ENCODE results near the gene FMNL2.

FMNL2 gene

DNA sequence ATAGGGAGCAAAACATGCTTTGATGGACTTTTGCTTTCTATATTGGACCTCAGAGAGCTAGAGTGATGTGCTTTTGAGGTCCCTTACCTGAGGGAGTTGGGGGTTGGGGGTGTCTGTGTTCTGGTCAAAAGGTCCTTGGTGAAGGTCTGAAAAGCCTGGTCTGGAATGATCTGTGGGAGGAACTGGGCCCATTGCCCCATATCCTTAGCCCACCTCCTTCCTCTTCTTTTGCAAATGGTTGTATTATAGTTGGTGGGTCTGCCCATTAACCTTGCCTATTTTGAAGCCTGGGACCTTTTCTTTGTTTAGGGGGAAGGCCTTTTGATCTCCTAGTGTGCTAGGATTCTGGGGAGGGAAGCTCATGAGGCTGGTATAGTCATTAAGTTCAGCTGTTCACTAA is 88.7 kb downstream of the FMNL2 start:
- DNase-seq (ENCODE audit: low read depth in 2 of 2, low spot score in 1 of 2), result no peak

- DNase-seq (ENCODE audit: low read depth in 2 of 2, low spot score in 1 of 2), result no peak
Observed at GRCh38 chr2:152425765-152426727, 91.1 kb downstream of the FMNL2 start.

- no peak for DNase-seq (ENCODE audit: low read depth in 2 of 2, low spot score in 1 of 2)
Observed at GRCh38 chr2:152426801-152427200, 91.8 kb downstream of the FMNL2 start.

DNA sequence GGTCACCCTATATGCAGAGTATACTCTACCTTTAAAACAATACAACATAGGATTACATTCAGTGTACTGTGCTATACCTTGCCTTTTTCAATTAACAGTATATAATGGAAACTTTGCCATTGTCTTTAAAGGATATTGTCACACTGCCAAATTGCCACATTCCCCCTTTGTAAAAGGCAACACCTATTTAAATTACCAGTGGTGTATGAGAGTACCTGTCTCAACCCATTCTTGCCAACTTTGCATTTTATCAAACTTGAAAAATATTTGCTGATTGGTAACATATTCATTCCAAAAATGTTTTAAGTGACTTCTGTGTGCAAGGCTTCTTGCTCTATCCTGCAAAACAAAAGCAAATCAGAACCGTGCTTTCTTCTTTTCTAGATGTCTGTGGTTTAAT is 92.9 kb downstream of the FMNL2 start:
- no peak for DNase-seq (ENCODE audit: low read depth in 2 of 2, low spot score in 1 of 2)

GRCh38 chr2:152428800-152429582 is 94.0 kb downstream of the FMNL2 start:
- DNase-seq (ENCODE audit: low read depth in 2 of 2, low spot score in 1 of 2), result no peak

GRCh38 chr2:152430876-152431275 is 95.9 kb downstream of the FMNL2 start:
- DNase-seq (ENCODE audit: low read depth in 2 of 2, low spot score in 1 of 2), result no peak

DNA sequence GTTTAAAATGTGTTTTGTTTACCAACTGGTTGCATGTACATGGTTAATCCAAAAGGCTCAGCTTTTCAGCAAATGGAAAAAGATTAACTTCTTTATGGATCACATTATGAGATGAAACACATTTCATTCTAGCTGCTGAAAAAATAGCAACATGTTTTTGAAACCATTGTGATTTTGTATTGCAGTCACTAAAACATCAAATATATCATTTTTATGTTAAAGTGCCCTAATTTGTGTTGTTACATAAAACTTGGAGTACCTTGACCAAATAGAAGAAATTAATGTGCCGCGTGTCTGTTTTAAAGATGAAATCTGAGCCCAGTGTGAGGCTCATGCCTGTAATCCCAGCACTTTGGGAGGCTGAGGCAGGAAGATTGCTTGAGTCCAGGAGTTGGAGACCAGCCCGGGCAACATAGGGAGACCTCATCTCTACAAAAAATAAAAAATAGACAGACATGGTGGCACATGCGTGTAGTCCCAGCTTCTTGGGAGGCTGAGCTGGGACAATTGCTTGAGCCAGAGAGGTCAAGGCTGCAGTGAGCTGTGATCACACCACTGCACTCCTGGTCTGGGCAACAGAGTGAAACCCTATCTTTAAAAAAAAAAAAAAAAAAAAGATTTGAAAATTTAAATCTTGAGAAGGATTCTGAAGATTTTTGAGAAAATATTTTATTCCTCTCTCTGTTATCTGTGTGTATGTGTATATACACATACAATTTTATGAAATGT is 96.6 kb downstream of the FMNL2 start:
- DNase-seq (ENCODE audit: low read depth in 2 of 2, low spot score in 1 of 2), result no peak

GRCh38 chr2:152432206-152432653 is 97.3 kb downstream of the FMNL2 start:
- no peak for DNase-seq (ENCODE audit: low read depth in 2 of 2, low spot score in 1 of 2)

DNA sequence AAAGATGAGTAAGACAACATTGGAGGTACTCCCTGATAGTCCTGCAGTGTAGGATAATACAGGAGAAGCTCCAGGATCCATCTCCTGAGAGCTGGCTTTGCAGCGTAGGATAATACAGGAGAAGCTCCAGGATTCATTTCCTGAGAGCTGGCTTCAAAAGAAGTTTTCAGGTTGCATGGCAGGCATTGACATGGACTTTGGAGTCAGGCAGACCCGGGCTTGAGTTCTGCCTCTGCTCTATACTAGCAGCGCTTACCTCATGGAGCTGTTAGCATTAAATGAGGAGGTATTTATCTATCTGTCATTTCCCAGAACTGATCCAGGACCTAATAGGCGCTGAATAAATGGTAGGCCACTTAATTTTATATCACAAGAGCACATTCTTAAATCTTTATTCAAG is 97.8 kb downstream of the FMNL2 start:
- no peak for DNase-seq (ENCODE audit: low read depth in 2 of 2, low spot score in 1 of 2)

DNA sequence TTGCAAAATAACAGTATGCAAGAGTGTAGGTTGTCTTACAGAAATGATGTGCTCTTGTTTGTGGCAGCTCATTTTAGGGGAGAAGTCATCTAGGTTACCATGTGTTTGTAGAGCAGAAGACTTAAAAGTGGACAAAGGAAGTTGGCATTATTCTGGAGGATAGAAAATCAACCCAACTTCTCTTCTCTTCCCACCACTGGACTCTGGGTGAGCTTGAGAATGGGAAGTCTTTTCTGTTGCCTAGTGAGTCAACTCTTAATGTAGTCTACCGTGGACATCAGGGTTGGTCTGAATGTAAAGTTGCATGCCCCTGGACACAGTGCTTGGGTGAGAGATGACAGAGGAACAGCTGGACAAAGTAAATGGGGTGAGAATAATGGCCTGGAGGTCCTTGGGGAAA is 98.3 kb downstream of the FMNL2 start:
- no peak for DNase-seq (ENCODE audit: low read depth in 2 of 2, low spot score in 1 of 2)

GRCh38 chr2:152433791-152434190 is 98.8 kb downstream of the FMNL2 start:
- DNase-seq (ENCODE audit: low read depth in 2 of 2, low spot score in 1 of 2), result no peak

DNA sequence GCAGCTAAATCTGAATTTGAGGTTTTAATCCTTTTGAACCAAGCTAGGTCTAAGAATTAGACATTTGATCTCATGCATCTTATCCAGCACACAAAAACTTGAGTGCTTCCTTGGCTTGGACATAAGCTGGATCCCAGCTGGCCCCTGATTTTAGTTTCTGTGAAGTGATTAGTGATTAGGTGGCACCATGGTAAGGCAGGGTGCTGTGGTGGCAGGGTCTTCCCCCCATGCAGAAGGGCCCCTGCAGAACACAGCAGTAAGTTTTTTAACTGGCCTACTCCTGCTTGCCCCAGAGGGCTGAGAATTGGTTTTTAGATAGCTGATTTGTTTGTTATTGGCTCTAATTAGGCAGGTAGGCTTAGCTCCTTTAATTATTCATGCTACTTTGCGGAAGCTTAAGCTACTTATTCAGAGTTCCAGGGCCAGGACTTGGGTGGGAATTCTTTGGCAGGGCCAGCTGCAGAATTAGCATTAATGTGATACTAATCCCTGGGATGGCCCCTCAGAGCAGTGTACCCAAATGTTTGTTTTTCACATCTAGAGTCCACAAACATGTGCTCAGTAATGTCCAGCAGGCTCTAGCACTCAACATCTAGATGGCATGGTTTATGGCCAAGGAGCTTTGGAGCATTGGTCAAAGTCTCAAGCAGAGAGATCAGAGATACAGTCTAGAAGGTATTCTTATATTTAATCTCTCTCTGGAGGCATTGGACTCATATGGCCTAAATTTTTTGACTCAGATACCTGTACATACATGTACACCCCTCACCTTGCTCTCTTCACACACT is 99.6 kb downstream of the FMNL2 start:
- no peak for DNase-seq (ENCODE audit: low read depth in 2 of 2, low spot score in 1 of 2)

DNA sequence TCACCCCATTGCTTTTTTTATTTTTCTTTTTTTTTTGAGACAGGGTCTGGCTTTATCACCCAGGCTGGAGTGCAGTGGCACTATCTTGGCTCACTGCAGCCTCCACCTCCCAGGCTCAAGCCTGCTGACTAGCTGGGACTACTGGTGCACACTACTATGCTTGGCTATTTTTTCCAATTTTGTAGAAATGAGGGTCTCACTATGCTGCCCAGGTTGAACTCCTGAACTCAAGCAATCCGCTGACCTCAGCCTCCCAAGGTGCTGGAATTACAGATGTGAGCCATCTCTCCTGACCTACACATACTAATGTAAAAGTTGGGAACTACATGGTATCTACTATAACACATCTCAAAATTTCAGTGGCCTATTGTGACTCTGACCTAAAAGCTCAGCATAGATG is 101.2 kb downstream of the FMNL2 start:
- DNase-seq (ENCODE audit: low read depth in 2 of 2, low spot score in 1 of 2), result no peak

GRCh38 chr2:152437276-152438108 is 102.5 kb downstream of the FMNL2 start:
- DNase-seq (ENCODE audit: low read depth in 2 of 2, low spot score in 1 of 2), result no peak

GRCh38 chr2:152440049-152440448 is 105.1 kb downstream of the FMNL2 start:
- no peak for DNase-seq (ENCODE audit: low read depth in 2 of 2, low spot score in 1 of 2)

GRCh38 chr2:152440460-152440859 is 105.5 kb downstream of the FMNL2 start:
- DNase-seq (ENCODE audit: low read depth in 2 of 2, low spot score in 1 of 2), result no peak

DNA sequence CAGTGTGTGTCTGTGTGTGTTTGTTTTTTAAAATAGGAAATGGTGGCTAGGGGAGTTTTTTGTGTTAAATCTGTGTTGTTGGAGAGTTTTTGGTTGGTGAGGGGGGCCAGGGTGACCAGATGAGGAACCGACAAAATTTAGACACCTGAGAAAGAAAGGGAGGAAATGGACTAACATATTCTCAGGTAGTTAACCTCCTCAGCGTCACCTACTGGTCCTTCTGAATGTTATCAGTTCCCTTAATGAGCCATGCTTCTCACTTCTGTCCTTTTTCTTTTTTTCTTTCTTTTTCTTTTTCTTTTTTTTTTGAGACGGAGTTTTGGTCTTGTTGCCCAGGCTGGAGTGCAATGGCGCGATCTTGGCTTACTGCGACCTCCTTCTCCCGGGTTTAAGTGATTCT is 107.0 kb downstream of the FMNL2 start:
- DNase-seq (ENCODE audit: low read depth in 2 of 2, low spot score in 1 of 2), result no peak

DNA sequence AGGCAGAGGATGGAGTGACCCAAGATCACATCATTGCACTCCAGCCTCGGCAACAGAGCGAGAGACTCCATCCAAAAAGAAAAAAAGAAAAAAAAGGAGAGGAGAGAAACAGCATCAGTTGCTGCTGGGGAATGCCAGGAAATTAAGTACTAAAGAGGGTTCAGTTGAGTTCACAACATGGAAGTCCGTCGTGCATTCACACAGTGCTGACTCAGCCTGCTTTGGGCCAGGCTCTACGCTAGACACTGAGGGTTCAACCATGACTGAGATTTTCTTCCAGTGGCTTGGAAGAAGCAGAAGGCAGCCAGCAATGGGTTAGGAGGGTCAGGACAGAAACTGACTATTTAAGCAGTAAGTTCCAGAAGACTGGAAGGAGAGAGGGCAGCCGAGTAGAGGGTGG is 108.8 kb downstream of the FMNL2 start:
- no peak for DNase-seq (ENCODE audit: low read depth in 2 of 2, low spot score in 1 of 2)

- no peak for DNase-seq (ENCODE audit: low read depth in 2 of 2, low spot score in 1 of 2)
Observed at GRCh38 chr2:152444448-152444847, 109.5 kb downstream of the FMNL2 start.

DNA sequence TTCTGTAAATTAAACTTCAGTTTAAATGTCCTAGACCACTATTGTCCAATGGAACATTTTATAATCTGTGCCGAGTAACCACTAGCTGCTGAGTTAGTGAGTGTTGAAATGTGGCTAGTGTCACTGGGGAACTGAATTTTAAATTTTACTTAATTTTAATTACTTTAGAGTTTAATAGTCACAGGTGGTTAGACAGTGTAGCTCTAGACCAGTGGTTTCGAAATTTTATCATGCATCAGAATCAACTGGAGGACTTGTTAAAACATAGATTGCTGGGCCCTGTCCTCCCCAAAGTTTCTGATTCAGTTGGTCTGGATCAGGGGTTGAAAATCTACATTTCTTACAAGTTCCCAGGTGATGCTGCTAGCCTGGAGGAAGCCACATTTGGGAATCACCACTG is 110.4 kb downstream of the FMNL2 start:
- no peak for DNase-seq (ENCODE audit: low read depth in 2 of 2, low spot score in 1 of 2)

All from stimulated activated CD8-positive, alpha-beta memory T cell treated with anti-CD3 and anti-CD28 coated beads, Interleukin-4, amount 100 ng/mL, for 4 hours (primary cell).